Tracheal epithelial cell (primary cell): Measurements from ENCODE around the gene SLC49A4. TPM values are rescaled to one million over a fixed set of nuclear protein-coding genes. Genes with fewer than 3 reads are reported as not detected.

Experiments
- total RNA-seq: library from RNA; depleted of rRNA; stranded (reverse); fragments of >200 nt; gene quantifications from 2 replicates; pipeline ENCODE4 v1.2.1, GENCODE V29; 2014

The SLC49A4 gene
- 34.7 and 35.4 TPM in 2 replicates for total RNA-seq

GRCh38 chr3:122794779-122795673, at the start of gene SLC49A4:
SLC49A4 (plus strand) TSS chr3:122795069; CDS start chr3:122795193, 124 bp downstream.

DNA sequence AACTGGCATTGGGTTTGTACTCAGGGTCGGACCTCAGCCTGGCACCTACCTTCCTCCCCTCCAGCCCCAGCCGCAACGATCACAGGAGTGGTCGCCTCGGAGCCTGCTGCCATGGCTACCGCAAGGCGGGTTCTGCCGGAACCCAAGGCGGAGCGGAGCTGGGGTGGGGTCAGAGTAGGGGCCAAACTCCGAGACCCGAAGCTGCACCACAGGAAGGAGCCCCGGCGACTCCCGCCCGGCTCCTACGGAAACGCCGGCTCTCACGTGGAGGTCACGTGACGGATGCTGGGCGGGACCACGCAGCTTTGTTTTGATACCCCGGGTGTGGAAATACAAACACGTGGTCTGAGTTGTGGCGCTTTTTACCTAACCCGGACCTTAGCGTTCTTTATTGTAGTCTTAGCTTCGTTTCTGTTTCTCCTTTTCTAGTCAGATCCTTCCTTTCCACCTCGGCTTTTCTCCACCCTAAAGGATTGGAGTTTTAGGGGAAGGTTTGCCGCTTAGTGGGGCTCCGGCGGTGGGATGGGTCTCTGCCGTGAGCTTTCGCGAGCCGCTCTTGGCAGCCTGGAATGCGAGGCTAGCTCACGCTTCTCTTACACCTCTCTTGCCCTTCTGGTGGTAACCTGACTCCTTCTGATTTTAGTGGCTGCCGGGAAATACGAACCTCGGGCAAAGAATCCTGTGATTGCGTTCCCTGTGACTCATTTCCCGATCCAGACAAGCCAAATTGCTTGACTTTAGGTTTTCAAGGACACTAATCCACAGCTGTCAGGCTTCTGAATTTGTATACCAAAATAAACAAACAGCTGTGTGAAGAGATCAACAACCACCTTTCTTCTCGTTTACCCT, 1.1 kb upstream of the SLC49A4 start, which contains the start of gene HSPBAP1:
Gene HSPBAP1 (minus strand): TSS at position 264 of the 849 bp plus-strand sequence. CDS start 151 bp downstream, at position 113.

Other genes starting within 250 kb of the SLC49A4 start
- 8.7 and 11.8 TPM in 2 replicates for gene PARP9, start 230.8 kb upstream of the SLC49A4 start, total RNA-seq
- gene DTX3L, start 230.7 kb upstream of the SLC49A4 start, total RNA-seq: 9.4 and 15.2 TPM in 2 replicates
- gene PARP15, start 217.4 kb upstream of the SLC49A4 start, total RNA-seq: not detected in 2 replicates
- 18.8 and 44.8 TPM in 2 replicates for gene PARP14, start 114.2 kb upstream of the SLC49A4 start, total RNA-seq
- gene HSPBAP1, start 1.2 kb upstream of the SLC49A4 start, total RNA-seq: 10.1 and 14.1 TPM in 2 replicates
- 0.21 and 3.4 TPM in 2 replicates for gene SEMA5B, start 232.7 kb downstream of the SLC49A4 start, total RNA-seq